ENCODE measurements around the gene SREBF2. TPM values are rescaled to one million over a fixed set of nuclear protein-coding genes. Genes with fewer than 3 reads are reported as not detected.
A peak's percentile ranks its signal among the peaks of the same experiment; 100 is the strongest.

The SREBF2 gene
- total RNA-seq, 1 donor from 2014 or later = 119 TPM

- Mint-ChIP-seq H3K36me3 (ENCODE audit: unreplicated experiment) (peaks cover 3% of the 10 kb centered on the region), H3K27me3 (ENCODE audit: unreplicated experiment) (peaks cover 42% of the 10 kb centered on the region), H3K27ac (ENCODE audit: unreplicated experiment) (no peak overlapping the region), H3K4me3 (ENCODE audit: unreplicated experiment) (no peak overlapping the region), H3K9me3 (ENCODE audit: unreplicated experiment) (no peaks in the 10 kb centered on the region), H3K4me1 (ENCODE audit: unreplicated experiment) (peaks cover 18% of the 10 kb centered on the region)
- TF ChIP-seq CTCF (IDR thresholded peaks at IDR 0.05) = no peak
- no peak for DNase-seq (ENCODE audit: extremely low spot score, unreplicated experiment)
Measured at GRCh38 chr22:41912338-41913039, 79.6 kb downstream of the SREBF2 start.

GRCh38 chr22:41913040-41913719 lies 80.3 kb downstream of the SREBF2 start:
- H3K27ac Mint-ChIP-seq (ENCODE audit: unreplicated experiment) = no peak overlapping the region
- H3K4me3 Mint-ChIP-seq (ENCODE audit: unreplicated experiment) = peak overlapping the region; percentile 29
- peaks cover 20% of the 10 kb centered on the region for H3K4me1 Mint-ChIP-seq (ENCODE audit: unreplicated experiment)
- peaks cover 42% of the 10 kb centered on the region for H3K27me3 Mint-ChIP-seq (ENCODE audit: unreplicated experiment)
- H3K36me3 Mint-ChIP-seq (ENCODE audit: unreplicated experiment) = peaks cover 3% of the 10 kb centered on the region
- no peaks in the 10 kb centered on the region for H3K9me3 Mint-ChIP-seq (ENCODE audit: unreplicated experiment)
- no peak for DNase-seq (ENCODE audit: extremely low spot score, unreplicated experiment)
- no peak for TF ChIP-seq CTCF (IDR thresholded peaks at IDR 0.05)

DNA sequence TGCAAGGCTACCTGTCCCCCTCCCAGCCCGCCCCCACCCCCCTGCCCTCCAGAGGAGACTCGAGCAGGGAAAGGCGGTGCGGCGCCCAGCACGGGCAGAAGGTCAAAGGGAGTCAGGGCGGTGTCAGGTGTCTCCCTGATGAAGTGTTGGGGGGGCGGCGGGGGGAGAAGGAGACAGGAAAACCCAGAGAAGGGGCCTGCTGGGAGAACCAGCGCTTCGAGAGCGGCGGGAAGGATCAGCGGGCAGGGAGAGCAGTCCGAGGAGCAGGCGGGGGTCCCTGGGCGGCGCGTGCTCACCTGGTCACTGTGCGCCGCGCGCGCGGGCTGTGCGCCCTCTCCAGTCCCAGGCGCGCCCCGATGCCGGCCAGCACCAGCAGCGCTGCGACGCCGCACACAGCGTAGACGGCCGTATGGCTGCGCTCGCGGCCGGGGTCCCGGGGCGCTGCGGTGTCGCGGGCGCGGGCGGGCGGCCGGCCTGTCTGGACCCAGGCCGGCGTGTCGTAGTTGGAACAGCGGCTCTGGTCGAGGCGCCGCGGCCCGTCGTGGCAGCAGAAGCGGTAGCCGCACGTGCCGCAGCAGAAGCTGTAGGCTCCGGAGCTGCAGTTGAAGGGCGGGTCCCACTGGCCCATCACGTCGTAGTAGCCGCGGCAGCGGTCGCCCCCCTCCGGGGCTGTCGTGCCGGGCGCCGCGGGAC lies 81.1 kb downstream of the SREBF2 start:
- no peak for TF ChIP-seq CTCF (IDR thresholded peaks at IDR 0.05)
- Mint-ChIP-seq H3K36me3 (ENCODE audit: unreplicated experiment) (peaks cover 3% of the 10 kb centered on the region), H3K4me3 (ENCODE audit: unreplicated experiment) (no peak overlapping the region), H3K27me3 (ENCODE audit: unreplicated experiment) (peaks cover 42% of the 10 kb centered on the region), H3K27ac (ENCODE audit: unreplicated experiment) (no peak overlapping the region), H3K9me3 (ENCODE audit: unreplicated experiment) (no peaks in the 10 kb centered on the region), H3K4me1 (ENCODE audit: unreplicated experiment) (peaks cover 25% of the 10 kb centered on the region)
- no peak for DNase-seq (ENCODE audit: extremely low spot score, unreplicated experiment)

- Mint-ChIP-seq H3K4me1 (ENCODE audit: unreplicated experiment) (peaks cover 26% of the 10 kb centered on the region), H3K9me3 (ENCODE audit: unreplicated experiment) (no peaks in the 10 kb centered on the region), H3K27me3 (ENCODE audit: unreplicated experiment) (peaks cover 42% of the 10 kb centered on the region), H3K36me3 (ENCODE audit: unreplicated experiment) (peaks cover 3% of the 10 kb centered on the region), H3K27ac (ENCODE audit: unreplicated experiment) (no peak overlapping the region), H3K4me3 (ENCODE audit: unreplicated experiment) (no peak overlapping the region)
- DNase-seq (ENCODE audit: extremely low spot score, unreplicated experiment) = no peak
- TF ChIP-seq CTCF (IDR thresholded peaks at IDR 0.05) = no peak
Measured at GRCh38 chr22:41914611-41915034, 81.7 kb downstream of the SREBF2 start.
